Astrocyte (in vitro differentiated cells and primary cell): Measurements from ENCODE around the gene MAP6. TPM values are rescaled to one million over a fixed set of nuclear protein-coding genes. Genes with fewer than 3 reads are reported as not detected.

Source experiments
- DNase-seq: peaks from one replicate; pipeline ENCODE4 v3.0.0-alpha.2; 2010; ENCODE audit warnings: low read depth
- FAIRE-seq: peaks from 2 replicates; lab custom pipeline; 2011; peaks lifted over from hg19 to GRCh38; lab: Jason Lieb, UNC
- H2AFZ ChIP-seq: 2 replicates; pipeline ENCODE4 v1.6.0; 2012; ENCODE audit warnings: low read depth, low read length, inconsistent platforms
- H3K27ac ChIP-seq: 2 replicates; pipeline ENCODE4 v1.5.1; 2011; ENCODE audit warnings: low read depth, low read length, inconsistent platforms
- H3K27me3 ChIP-seq: 2 replicates; pipeline ENCODE4 v1.6.0; 2011; ENCODE audit warnings: low read length, inconsistent platforms; ENCODE audit not compliant: insufficient read depth
- H3K36me3 ChIP-seq: 2 replicates; pipeline ENCODE4 v1.5.1; 2011; ENCODE audit warnings: low read length, inconsistent platforms; ENCODE audit not compliant: insufficient read depth
- H3K4me1 ChIP-seq: 2 replicates; pipeline ENCODE4 v1.5.1; 2011; ENCODE audit warnings: low read length, inconsistent platforms; ENCODE audit not compliant: insufficient read depth
- H3K4me2 ChIP-seq: 2 replicates; pipeline ENCODE4 v1.6.0; 2012; ENCODE audit warnings: low read length, inconsistent platforms
- H3K4me3 ChIP-seq: 2 replicates; pipeline ENCODE4 v1.5.1; 2011; ENCODE audit warnings: low read depth, mild to moderate bottlenecking, low read length, inconsistent platforms; ENCODE audit not compliant: insufficient read depth
- H3K79me2 ChIP-seq: 2 replicates; pipeline ENCODE4 v1.6.0; 2012; ENCODE audit warnings: mild to moderate bottlenecking, low read length, inconsistent platforms; ENCODE audit not compliant: insufficient read depth
- H3K9ac ChIP-seq: 2 replicates; pipeline ENCODE4 v1.6.0; 2012; ENCODE audit warnings: mild to moderate bottlenecking, low read length, inconsistent platforms
- H3K9me3 ChIP-seq: 2 replicates; pipeline ENCODE4 v1.5.1; 2012; ENCODE audit warnings: low read depth, mild to moderate bottlenecking, low read length, inconsistent platforms; ENCODE audit not compliant: insufficient read depth
- H4K20me1 ChIP-seq: 2 replicates; pipeline ENCODE4 v1.6.0; 2012; ENCODE audit warnings: low read length, inconsistent platforms; ENCODE audit not compliant: insufficient read depth
- H3K27ac Mint-ChIP-seq: one replicate; pipeline ENCODE4 v1.8.0; 2021; ENCODE audit warnings: mild to moderate bottlenecking, mixed read lengths; ENCODE audit not compliant: unreplicated experiment
- H3K27me3 Mint-ChIP-seq: one replicate; pipeline ENCODE4 v1.8.0; 2021; ENCODE audit warnings: low read depth, mixed read lengths; ENCODE audit not compliant: unreplicated experiment
- H3K36me3 Mint-ChIP-seq: one replicate; pipeline ENCODE4 v1.8.0; 2021; ENCODE audit warnings: low read depth, mixed read lengths; ENCODE audit not compliant: unreplicated experiment
- H3K4me1 Mint-ChIP-seq: one replicate; pipeline ENCODE4 v1.8.0; 2021; ENCODE audit warnings: low read depth, mixed read lengths; ENCODE audit not compliant: unreplicated experiment
- H3K4me3 Mint-ChIP-seq: one replicate; pipeline ENCODE4 v1.8.0; 2021; ENCODE audit warnings: mild to moderate bottlenecking, moderate library complexity, mixed read lengths; ENCODE audit not compliant: unreplicated experiment
- H3K9me3 Mint-ChIP-seq: one replicate; pipeline ENCODE4 v1.8.0; 2021; ENCODE audit warnings: mild to moderate bottlenecking, mixed read lengths; ENCODE audit not compliant: unreplicated experiment
- CTCF ChIP-seq: IDR thresholded peaks from 2 replicates; pipeline ENCODE4 v1.5.1; 2011; ENCODE audit warnings: low read depth, mild to moderate bottlenecking, inconsistent platforms, low read length, moderate library complexity; ENCODE audit not compliant: insufficient read depth
- EZH2 ChIP-seq: IDR thresholded peaks from 2 replicates; pipeline ENCODE4 v1.6.1; 2012; ENCODE audit warnings: mild to moderate bottlenecking, low read length, inconsistent platforms; ENCODE audit not compliant: insufficient read depth
- total RNA-seq: library from RNA; stranded (reverse); gene quantifications from 2 replicates; pipeline ENCODE4 v1.2.1, GENCODE V29; 2021

Gene MAP6
- total RNA-seq, 1 donor from 2014 or later, result 3.9 TPM

GRCh38 chr11:75596914-75597313 is 71.9 kb downstream of the MAP6 start:
- Histone ChIP-seq H3K9me3 (no peaks in the 10 kb centered on the region), H3K36me3 (no peaks in the 10 kb centered on the region), H3K27ac (no peak overlapping the region), H3K9ac (no peak overlapping the region), H3K4me2 (no peak overlapping the region), H3K4me1 (no peaks in the 10 kb centered on the region), H4K20me1 (no peaks in the 10 kb centered on the region), H3K27me3 (peaks cover 2% of the 10 kb centered on the region), H3K79me2 (no peaks in the 10 kb centered on the region), H2AFZ (no peak overlapping the region), H3K4me3 (no peak overlapping the region)
- Mint-ChIP-seq H3K36me3 (peaks cover 2% of the 10 kb centered on the region), H3K27ac (no peak overlapping the region), H3K4me1 (no peaks in the 10 kb centered on the region), H3K9me3 (no peaks in the 10 kb centered on the region), H3K4me3 (no peak overlapping the region), H3K27me3 (peaks cover 62% of the 10 kb centered on the region)
- TF ChIP-seq CTCF, result no peak
- no peak for TF ChIP-seq EZH2
- FAIRE-seq, result no peak
- DNase-seq, result no peak

GRCh38 chr11:75595429-75595828 is 73.4 kb downstream of the MAP6 start:
- no peak overlapping the region for H2AFZ ChIP-seq
- H3K36me3 ChIP-seq, result no peaks in the 10 kb centered on the region
- no peak for FAIRE-seq
- no peak for DNase-seq
- Mint-ChIP-seq H3K27ac (no peak overlapping the region), H3K9me3 (no peaks in the 10 kb centered on the region), H3K4me3 (peak overlapping the region; percentile 17), H3K36me3 (peaks cover 2% of the 10 kb centered on the region), H3K4me1 (no peaks in the 10 kb centered on the region), H3K27me3 (peaks cover 53% of the 10 kb centered on the region)
- no peak overlapping the region for H3K9ac ChIP-seq
- no peak overlapping the region for H3K4me2 ChIP-seq
- H3K27me3 ChIP-seq, result peaks cover 2% of the 10 kb centered on the region
- H3K79me2 ChIP-seq, result no peaks in the 10 kb centered on the region
- no peak overlapping the region for H3K4me3 ChIP-seq
- no peak overlapping the region for H3K27ac ChIP-seq
- no peaks in the 10 kb centered on the region for H4K20me1 ChIP-seq
- TF ChIP-seq CTCF (no peak), EZH2 (no peak)
- no peaks in the 10 kb centered on the region for H3K9me3 ChIP-seq
- no peaks in the 10 kb centered on the region for H3K4me1 ChIP-seq

- Histone ChIP-seq H3K27me3 (peaks cover 2% of the 10 kb centered on the region), H2AFZ (no peak overlapping the region), H3K4me2 (no peak overlapping the region), H3K4me3 (no peak overlapping the region), H4K20me1 (no peaks in the 10 kb centered on the region), H3K9me3 (no peaks in the 10 kb centered on the region), H3K27ac (no peak overlapping the region), H3K4me1 (no peaks in the 10 kb centered on the region), H3K79me2 (no peaks in the 10 kb centered on the region), H3K36me3 (no peaks in the 10 kb centered on the region), H3K9ac (no peak overlapping the region)
- H3K27me3 Mint-ChIP-seq, result peaks cover 45% of the 10 kb centered on the region
- no peaks in the 10 kb centered on the region for H3K4me1 Mint-ChIP-seq
- H3K27ac Mint-ChIP-seq, result no peak overlapping the region
- DNase-seq (no peak), FAIRE-seq (no peak)
- no peaks in the 10 kb centered on the region for H3K9me3 Mint-ChIP-seq
- H3K36me3 Mint-ChIP-seq, result peaks cover 2% of the 10 kb centered on the region
- TF ChIP-seq EZH2 (no peak), CTCF (no peak)
- H3K4me3 Mint-ChIP-seq, result no peak overlapping the region
These were observed 74.6 kb downstream of the MAP6 start for GRCh38 chr11:75594211-75594610.
